RWPE2 (cell line): ENCODE measurements around the gene PIK3R2.
A peak's percentile ranks its signal among the peaks of the same experiment; 100 is the strongest.

Experiments
- ATAC-seq: fragments of 200-7000 bp; cut with Tn5 transposase; 3 replicates; pipeline ENCODE4 v1.9.1; 2021; ENCODE audit warnings: low read depth
- DNase-seq: peaks from one replicate; pipeline ENCODE4 v3.0.0-alpha.2; 2020; ENCODE audit warnings: low spot score
- H3K27ac ChIP-seq: fragments of 450-650 bp; 2 replicates; pipeline ENCODE4 v1.5.1; 2017; ENCODE audit warnings: mild to moderate bottlenecking; ENCODE audit not compliant: poor library complexity, severe bottlenecking
- H3K27me3 ChIP-seq: fragments of 250-450 bp; sonication (Bioruptor Pico); 2 replicates; pipeline ENCODE4 v1.5.1; 2021; ENCODE audit warnings: mild to moderate bottlenecking, moderate library complexity; ENCODE audit not compliant: insufficient read depth, poor library complexity, severe bottlenecking
- H3K36me3 ChIP-seq: fragments of 250-450 bp; sonication (Bioruptor Pico); 2 replicates; pipeline ENCODE4 v1.5.1; 2020; ENCODE audit warnings: low read depth, mild to moderate bottlenecking, moderate library complexity
- H3K4me1 ChIP-seq: fragments of 250-450 bp; sonication (Bioruptor Pico); 2 replicates; pipeline ENCODE4 v1.5.1; 2021; ENCODE audit warnings: mild to moderate bottlenecking, moderate library complexity; ENCODE audit not compliant: insufficient read depth, poor library complexity, severe bottlenecking
- H3K4me3 ChIP-seq: fragments of 250-450 bp; sonication (Bioruptor Pico); 2 replicates; pipeline ENCODE4 v1.5.1; 2021; ENCODE audit warnings: mild to moderate bottlenecking, moderate library complexity; ENCODE audit not compliant: severe bottlenecking
- H3K9me3 ChIP-seq: fragments of 250-450 bp; sonication (Bioruptor Pico); 2 replicates; pipeline ENCODE4 v1.5.1; 2021; ENCODE audit warnings: mild to moderate bottlenecking, moderate library complexity; ENCODE audit not compliant: severe bottlenecking
- TF ChIP-seq, protein P1 (sequence below): fragments of 450-650 bp; IDR thresholded peaks from one replicate; pipeline ENCODE4 v1.5.1; 2017; ENCODE audit warnings: mild to moderate bottlenecking, moderate library complexity; ENCODE audit not compliant: poor library complexity, severe bottlenecking

PIK3R2 gene

DNA sequence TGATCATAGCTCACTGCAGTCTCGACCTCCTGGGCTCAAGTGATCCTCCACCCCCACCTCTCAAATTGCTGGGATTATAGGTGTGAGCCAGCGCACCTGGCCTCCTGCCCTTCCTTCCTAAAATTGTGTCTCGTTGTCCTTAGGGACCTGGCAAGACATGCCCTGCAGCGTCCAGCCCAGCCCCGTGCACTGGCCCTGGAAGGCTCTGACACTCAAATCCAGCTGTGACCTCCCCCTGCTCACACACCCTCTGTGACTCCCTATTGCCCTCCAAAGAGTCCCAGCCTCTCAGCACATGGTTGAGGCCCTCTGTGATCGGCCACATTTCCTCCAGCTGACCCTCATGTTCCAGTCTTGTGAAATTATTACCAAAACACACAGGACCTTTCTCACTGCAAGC is 45.0 kb downstream of the PIK3R2 start:
- ATAC-seq, result no peak
- TF ChIP-seq, protein P1, sequence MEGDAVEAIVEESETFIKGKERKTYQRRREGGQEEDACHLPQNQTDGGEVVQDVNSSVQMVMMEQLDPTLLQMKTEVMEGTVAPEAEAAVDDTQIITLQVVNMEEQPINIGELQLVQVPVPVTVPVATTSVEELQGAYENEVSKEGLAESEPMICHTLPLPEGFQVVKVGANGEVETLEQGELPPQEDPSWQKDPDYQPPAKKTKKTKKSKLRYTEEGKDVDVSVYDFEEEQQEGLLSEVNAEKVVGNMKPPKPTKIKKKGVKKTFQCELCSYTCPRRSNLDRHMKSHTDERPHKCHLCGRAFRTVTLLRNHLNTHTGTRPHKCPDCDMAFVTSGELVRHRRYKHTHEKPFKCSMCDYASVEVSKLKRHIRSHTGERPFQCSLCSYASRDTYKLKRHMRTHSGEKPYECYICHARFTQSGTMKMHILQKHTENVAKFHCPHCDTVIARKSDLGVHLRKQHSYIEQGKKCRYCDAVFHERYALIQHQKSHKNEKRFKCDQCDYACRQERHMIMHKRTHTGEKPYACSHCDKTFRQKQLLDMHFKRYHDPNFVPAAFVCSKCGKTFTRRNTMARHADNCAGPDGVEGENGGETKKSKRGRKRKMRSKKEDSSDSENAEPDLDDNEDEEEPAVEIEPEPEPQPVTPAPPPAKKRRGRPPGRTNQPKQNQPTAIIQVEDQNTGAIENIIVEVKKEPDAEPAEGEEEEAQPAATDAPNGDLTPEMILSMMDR, result no peak
- no peak overlapping the region for H3K4me3 ChIP-seq
- peaks cover 15% of the 10 kb centered on the region for H3K36me3 ChIP-seq
- H3K4me1 ChIP-seq, result peaks cover 2% of the 10 kb centered on the region
- H3K27ac ChIP-seq, result no peak overlapping the region
- no peaks in the 10 kb centered on the region for H3K9me3 ChIP-seq
- no peaks in the 10 kb centered on the region for H3K27me3 ChIP-seq
- DNase-seq, result no peak

- no peak for ATAC-seq
- Histone ChIP-seq H3K36me3 (peaks cover 15% of the 10 kb centered on the region), H3K4me1 (peaks cover 2% of the 10 kb centered on the region), H3K4me3 (no peak overlapping the region), H3K9me3 (no peaks in the 10 kb centered on the region), H3K27me3 (no peaks in the 10 kb centered on the region), H3K27ac (no peak overlapping the region)
- DNase-seq, result no peak
- TF ChIP-seq, protein P1, result no peak
These were observed 45.4 kb downstream of the PIK3R2 start for GRCh38 chr19:18198374-18198773.

DNA sequence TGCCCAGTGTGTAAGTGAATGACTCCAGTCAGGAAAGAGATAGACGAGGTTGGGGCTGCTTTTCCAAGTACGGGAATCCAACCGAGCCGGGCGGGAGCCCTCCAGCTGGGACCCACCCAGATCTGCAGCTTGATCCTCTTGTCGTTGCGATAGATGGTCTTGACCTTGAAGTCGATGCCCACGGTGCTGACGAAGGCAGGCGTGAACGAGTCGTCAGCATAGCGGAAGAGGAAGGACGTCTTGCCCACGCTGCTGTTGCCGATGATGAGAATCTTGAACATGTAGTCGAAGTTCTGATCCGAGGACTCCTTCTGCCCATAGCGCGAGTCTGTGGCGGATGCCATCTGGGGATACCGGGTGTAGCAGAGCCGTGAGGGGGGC is 49.4 kb downstream of the PIK3R2 start:
- Histone ChIP-seq H3K4me3 (no peak overlapping the region), H3K36me3 (peaks cover 3% of the 10 kb centered on the region), H3K9me3 (no peaks in the 10 kb centered on the region), H3K27me3 (no peaks in the 10 kb centered on the region), H3K4me1 (no peaks in the 10 kb centered on the region), H3K27ac (no peak overlapping the region)
- TF ChIP-seq, protein P1, result no peak
- no peak for ATAC-seq
- DNase-seq, result no peak

DNA sequence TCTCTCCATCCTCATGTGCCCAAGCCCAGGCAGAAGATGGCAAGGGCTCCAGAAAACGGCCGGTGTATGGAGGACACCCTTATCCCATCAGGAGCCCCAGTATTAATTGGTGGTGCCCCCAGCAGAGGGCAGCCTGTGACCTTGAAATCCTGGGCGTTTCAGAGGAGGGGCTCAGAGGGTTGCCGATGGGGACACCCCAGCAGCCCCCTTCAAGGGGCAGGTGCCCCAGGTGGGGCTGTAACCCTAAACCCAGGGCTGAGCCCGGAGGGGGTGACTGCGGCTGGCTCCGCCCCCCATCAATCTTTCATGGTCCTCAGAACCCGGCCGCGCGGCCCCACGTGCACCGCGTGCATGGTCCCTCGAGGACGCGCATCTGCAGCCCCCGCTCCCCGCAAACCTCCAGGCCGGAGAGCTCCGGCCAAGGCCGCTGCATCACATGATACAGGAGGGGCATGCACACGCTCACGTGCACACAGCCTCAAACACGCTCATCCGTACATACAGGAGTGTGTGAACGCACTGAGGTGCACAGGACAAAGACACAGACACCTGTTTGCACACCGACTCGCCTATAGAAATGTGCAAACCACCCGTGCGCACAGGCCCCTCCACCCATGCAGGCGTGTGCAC is 49.9 kb downstream of the PIK3R2 start:
- H3K4me1 ChIP-seq, result no peaks in the 10 kb centered on the region
- peaks cover 3% of the 10 kb centered on the region for H3K36me3 ChIP-seq
- no peak for DNase-seq
- H3K27me3 ChIP-seq, result no peaks in the 10 kb centered on the region
- H3K4me3 ChIP-seq, result peak overlapping the region; percentile 54
- H3K27ac ChIP-seq, result no peak overlapping the region
- TF ChIP-seq, protein P1, result peak; percentile 48
- no peaks in the 10 kb centered on the region for H3K9me3 ChIP-seq
- ATAC-seq, result no peak

DNA sequence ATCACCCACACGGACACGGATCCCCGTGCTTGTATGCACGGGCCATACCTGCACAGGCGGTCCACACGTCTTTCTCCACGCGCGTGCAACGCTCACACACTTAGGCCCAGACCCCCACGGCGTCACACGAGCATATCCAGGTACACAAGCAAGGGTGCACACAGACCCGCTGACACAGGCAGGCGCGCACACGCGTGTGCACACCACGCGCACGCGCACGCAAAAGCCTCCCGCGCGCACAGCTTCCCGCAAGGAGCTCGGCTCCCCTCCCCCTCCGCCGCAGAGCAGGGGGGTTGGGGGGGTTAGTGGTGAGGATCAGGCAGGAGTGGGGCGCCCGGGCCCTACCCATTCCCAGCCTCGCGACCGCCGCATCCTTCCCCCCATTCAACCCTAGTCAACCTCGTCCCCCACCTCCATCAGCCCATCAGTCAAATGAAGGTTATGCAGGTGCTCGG is 50.5 kb downstream of the PIK3R2 start:
- Histone ChIP-seq H3K4me1 (no peaks in the 10 kb centered on the region), H3K9me3 (no peaks in the 10 kb centered on the region), H3K4me3 (peak overlapping the region; percentile 54), H3K27ac (no peak overlapping the region), H3K36me3 (peaks cover 3% of the 10 kb centered on the region), H3K27me3 (no peaks in the 10 kb centered on the region)
- DNase-seq, result no peak
- peak; percentile 7 for ATAC-seq
- TF ChIP-seq, protein P1, result no peak
